Right lobe of liver (tissue), 4 donors: ENCODE data around the gene CORO7.

Source experiments
- CTCF ChIP-seq, 4 donors: fragments of 200-600 bp in 3 of 4; fragments of 450-650 bp in 1 of 4; IDR thresholded peaks; one replicate each; pipeline versions ENCODE4 v1.5.1 to v1.8.0; 2016 to 2022; ENCODE audit warnings: antibody characterized with exemption in 4 of 4, mild to moderate bottlenecking in 2 of 4
- POLR2A ChIP-seq: fragments of 450-650 bp; IDR thresholded peaks from one replicate; pipeline ENCODE4 v1.6.1; 2017; ENCODE audit warnings: antibody characterized with exemption, mild to moderate bottlenecking
- donor health status: DM: no; HTN: no; CAD: no.
- donor health status: DM: no; HTN: no; CAD: no.
- donor health status: DM: no; HTN: yes; CAD: no.

- TF ChIP-seq CTCF (IDR thresholded peaks at IDR 0.05) (no peak), POLR2A (no peak)
These were observed 52.0 kb downstream of the CORO7 start for GRCh38 chr16:4364196-4365013.
